Endothelial cell (in vitro differentiated cells): ENCODE results near the gene MED16. TPM values are rescaled to one million over a fixed set of nuclear protein-coding genes. Genes with fewer than 3 reads are reported as not detected.

Source experiments
- DNase-seq: peaks from one replicate; pipeline ENCODE4 v3.0.0; 2021; ENCODE audit warnings: low spot score
- H3K27ac Mint-ChIP-seq: one replicate; pipeline ENCODE4 v1.8.0; 2021; ENCODE audit warnings: mixed read lengths, inconsistent platforms; ENCODE audit not compliant: unreplicated experiment
- H3K27me3 Mint-ChIP-seq: one replicate; pipeline ENCODE4 v1.8.0; 2021; ENCODE audit warnings: mild to moderate bottlenecking, moderate library complexity, mixed read lengths, inconsistent platforms; ENCODE audit not compliant: unreplicated experiment
- H3K36me3 Mint-ChIP-seq: one replicate; pipeline ENCODE4 v1.8.0; 2021; ENCODE audit warnings: mild to moderate bottlenecking, low read depth, mixed read lengths, inconsistent platforms; ENCODE audit not compliant: unreplicated experiment
- H3K4me1 Mint-ChIP-seq: one replicate; pipeline ENCODE4 v1.8.0; 2021; ENCODE audit warnings: mild to moderate bottlenecking, mixed read lengths, inconsistent platforms; ENCODE audit not compliant: unreplicated experiment
- H3K4me3 Mint-ChIP-seq: one replicate; pipeline ENCODE4 v1.8.0; 2021; ENCODE audit warnings: mild to moderate bottlenecking, mixed read lengths, inconsistent platforms; ENCODE audit not compliant: unreplicated experiment
- H3K9me3 Mint-ChIP-seq: one replicate; pipeline ENCODE4 v1.8.0; 2021; ENCODE audit warnings: mixed read lengths, inconsistent platforms; ENCODE audit not compliant: unreplicated experiment
- CTCF ChIP-seq: fragments of 200-600 bp; sonication (generic); IDR thresholded peaks from one replicate; pipeline ENCODE4 v1.5.0; 2021; ENCODE audit warnings: antibody characterized with exemption; ENCODE audit not compliant: unreplicated experiment
- total RNA-seq: library from RNA; stranded (reverse); fragmentation: NEBNext Ultra II Directional; extraction: Animal tissue kit (Norgen Biotek cat#: 25700); gene quantifications from one replicate; pipeline ENCODE4 v1.2.1, GENCODE V29; 2021; ENCODE audit not compliant: unreplicated experiment

Gene MED16
- total RNA-seq, 1 donor from 2014 or later = 66.5 TPM

DNA sequence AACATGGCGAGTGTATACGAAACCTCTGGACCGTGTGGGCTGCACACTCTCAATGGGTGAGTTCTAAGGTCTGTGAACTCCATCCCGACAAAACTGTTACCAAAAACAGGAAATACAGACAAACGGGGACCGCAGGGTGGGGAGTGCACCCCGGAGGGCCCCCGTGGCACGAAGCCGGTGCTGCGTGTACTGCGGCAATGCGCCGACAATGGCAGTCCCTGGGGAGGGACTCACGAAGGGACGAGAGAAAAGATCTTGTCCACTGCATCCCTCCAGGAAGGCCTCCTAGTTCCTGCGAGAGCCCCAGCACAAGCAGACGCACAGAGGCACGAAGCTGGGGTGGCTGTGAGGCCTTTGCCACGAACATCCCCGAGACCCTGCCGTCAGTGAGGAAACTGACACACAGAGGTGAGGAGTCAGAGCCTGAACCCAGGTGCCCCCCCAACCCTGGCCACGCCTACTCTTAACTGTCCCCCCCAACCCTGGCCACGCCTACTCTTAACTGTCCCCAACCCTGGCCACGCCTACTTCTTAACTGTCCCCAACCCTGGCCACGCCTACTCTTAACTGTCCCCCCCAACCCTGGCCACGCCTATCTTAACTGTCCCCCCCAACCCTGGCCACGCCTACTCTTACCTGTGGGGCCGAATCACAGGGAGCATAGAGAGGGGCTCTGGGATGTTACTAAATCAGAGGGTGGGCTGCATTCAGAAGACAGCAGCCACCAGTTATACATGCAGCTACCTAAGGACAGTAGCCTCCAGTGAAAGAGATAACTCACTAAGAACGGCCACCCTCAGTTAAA, 4.2 kb downstream of the MED16 start:
- peaks cover 6% of the 10 kb centered on the region for H3K27me3 Mint-ChIP-seq
- no peak for TF ChIP-seq CTCF
- H3K9me3 Mint-ChIP-seq = no peaks in the 10 kb centered on the region
- DNase-seq = no peak
- no peak overlapping the region for H3K27ac Mint-ChIP-seq
- peaks cover 6% of the 10 kb centered on the region for H3K4me1 Mint-ChIP-seq
- H3K4me3 Mint-ChIP-seq = no peak overlapping the region
- peaks cover 7% of the 10 kb centered on the region for H3K36me3 Mint-ChIP-seq

- DNase-seq = no peak
- peaks cover 3% of the 10 kb centered on the region for H3K27me3 Mint-ChIP-seq
- H3K36me3 Mint-ChIP-seq = peaks cover 4% of the 10 kb centered on the region
- H3K9me3 Mint-ChIP-seq = no peaks in the 10 kb centered on the region
- no peak overlapping the region for H3K27ac Mint-ChIP-seq
- no peak overlapping the region for H3K4me3 Mint-ChIP-seq
- no peak for TF ChIP-seq CTCF
- H3K4me1 Mint-ChIP-seq = no peaks in the 10 kb centered on the region
These were observed 5.4 kb downstream of the MED16 start for GRCh38 chr19:887599-887998.

- DNase-seq = no peak
- Mint-ChIP-seq H3K36me3 (peaks cover 4% of the 10 kb centered on the region), H3K4me3 (no peak overlapping the region), H3K4me1 (no peaks in the 10 kb centered on the region), H3K27ac (no peak overlapping the region), H3K9me3 (no peaks in the 10 kb centered on the region), H3K27me3 (peaks cover 3% of the 10 kb centered on the region)
- no peak for TF ChIP-seq CTCF
These were observed 5.9 kb downstream of the MED16 start for GRCh38 chr19:887072-887471.

- no peak overlapping the region for H3K4me3 Mint-ChIP-seq
- no peak overlapping the region for H3K27ac Mint-ChIP-seq
- peaks cover 6% of the 10 kb centered on the region for H3K27me3 Mint-ChIP-seq
- peaks cover 17% of the 10 kb centered on the region for H3K36me3 Mint-ChIP-seq
- TF ChIP-seq CTCF = no peak
- H3K4me1 Mint-ChIP-seq = no peaks in the 10 kb centered on the region
- no peak for DNase-seq
- no peaks in the 10 kb centered on the region for H3K9me3 Mint-ChIP-seq
These were observed 7.3 kb downstream of the MED16 start for GRCh38 chr19:885536-886224.
